Measurements from ENCODE around the gene CACNB4. TPM values are rescaled to one million over a fixed set of nuclear protein-coding genes. Genes with fewer than 3 reads are reported as not detected.
"Not testable (repeated sequence)": the region's sequence is repeated elsewhere in the genome, so short reads cannot be mapped to it uniquely, and the experiment has no call there.

The CACNB4 gene
- total RNA-seq, 4 donors from 2014 or later: 0.88 to 4.6 (median 2.6) TPM

GRCh38 chr2:151919786-151920185, 179.1 kb downstream of the CACNB4 start:
- H3K4me1 ChIP-seq: peaks cover 0 to 7% (median 0%) of the 10 kb centered on the region in 4 donors
- no peak overlapping the region for H3K4me3 ChIP-seq
- DNase-seq: no peak
- no peak overlapping the region for H3K27ac ChIP-seq
- H3K36me3 ChIP-seq: no peaks in the 10 kb centered on the region
- H3K27me3 ChIP-seq: no peaks in the 10 kb centered on the region
- no peaks in the 10 kb centered on the region for H3K9me3 ChIP-seq
- TF ChIP-seq POLR2A (IDR thresholded peaks at IDR 0.05) (no peak), CTCF (IDR thresholded peaks at IDR 0.05) (no peak)

GRCh38 chr2:151918308-151918707, 180.5 kb downstream of the CACNB4 start:
- Histone ChIP-seq H3K9me3 (no peaks in the 10 kb centered on the region), H3K27ac (no peak overlapping the region), H3K4me1 (peaks cover 0 to 6% (median 0%) of the 10 kb centered on the region in 4 donors), H3K4me3 (no peak overlapping the region), H3K27me3 (no peaks in the 10 kb centered on the region), H3K36me3 (no peaks in the 10 kb centered on the region)
- TF ChIP-seq CTCF (IDR thresholded peaks at IDR 0.05) (no peak), POLR2A (IDR thresholded peaks at IDR 0.05) (no peak)
- DNase-seq: no peak

GRCh38 chr2:151916632-151917031, 182.2 kb downstream of the CACNB4 start:
- Histone ChIP-seq H3K9me3 (no peaks in the 10 kb centered on the region), H3K4me1 (no peaks in the 10 kb centered on the region), H3K27ac (no peak overlapping the region), H3K27me3 (no peaks in the 10 kb centered on the region), H3K36me3 (no peaks in the 10 kb centered on the region), H3K4me3 (no peak overlapping the region)
- no peak for TF ChIP-seq POLR2A (IDR thresholded peaks at IDR 0.05)
- TF ChIP-seq CTCF (IDR thresholded peaks at IDR 0.05): no peak
- DNase-seq: no peak

GRCh38 chr2:151915629-151916025, 183.2 kb downstream of the CACNB4 start:
- H3K9me3 ChIP-seq, H3K36me3 ChIP-seq, H3K4me1 ChIP-seq, H3K4me3 ChIP-seq, DNase-seq, H3K27me3 ChIP-seq, H3K27ac ChIP-seq: not testable (repeated sequence)

GRCh38 chr2:151914989-151915628, 183.7 kb downstream of the CACNB4 start:
- H3K9me3 ChIP-seq: no peaks in the 10 kb centered on the region
- DNase-seq: no peak
- H3K27me3 ChIP-seq: no peaks in the 10 kb centered on the region
- no peaks in the 10 kb centered on the region for H3K4me1 ChIP-seq
- TF ChIP-seq CTCF (IDR thresholded peaks at IDR 0.05) (no peak), POLR2A (IDR thresholded peaks at IDR 0.05) (no peak)
- H3K4me3 ChIP-seq: no peak overlapping the region
- H3K27ac ChIP-seq: no peak overlapping the region
- no peaks in the 10 kb centered on the region for H3K36me3 ChIP-seq

GRCh38 chr2:151908204-151908882, 190.5 kb downstream of the CACNB4 start:
- no peak for TF ChIP-seq POLR2A (IDR thresholded peaks at IDR 0.05)
- no peak for TF ChIP-seq CTCF (IDR thresholded peaks at IDR 0.05)
- no peak overlapping the region for H3K27ac ChIP-seq
- H3K4me3 ChIP-seq: no peak overlapping the region
- H3K4me1 ChIP-seq: no peaks in the 10 kb centered on the region
- no peaks in the 10 kb centered on the region for H3K9me3 ChIP-seq
- H3K27me3 ChIP-seq: no peaks in the 10 kb centered on the region
- H3K36me3 ChIP-seq: no peaks in the 10 kb centered on the region
- no peak for DNase-seq
